ENCODE results near the gene CFAP46. TPM values are rescaled to one million over a fixed set of nuclear protein-coding genes. Genes with fewer than 3 reads are reported as not detected.

CFAP46 gene
- total RNA-seq, 6 experiments from 2014 or later: 0.31 to 1.4 (median 0.32) TPM; not detected in 1

DNA sequence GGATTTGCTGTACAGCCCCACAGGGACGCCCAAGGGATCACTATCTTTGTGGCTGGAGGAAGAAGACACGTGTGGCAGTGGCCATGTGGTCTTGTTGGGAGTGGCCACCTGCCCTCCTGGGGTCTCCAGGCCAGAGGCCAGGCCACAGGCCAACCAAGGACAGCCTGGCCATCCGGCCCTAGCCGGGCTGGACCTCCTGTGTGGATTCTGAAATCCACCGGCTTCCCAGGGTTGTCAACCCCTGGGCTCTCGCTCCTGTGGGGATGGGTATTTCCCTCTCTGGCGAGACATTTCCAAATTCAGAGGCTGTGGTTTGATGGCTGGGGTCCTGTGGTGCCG lies 31.5 kb upstream of the CFAP46 start:
- Mint-ChIP-seq H3K27me3 (ENCODE audit: insufficient read depth) (peaks cover 21% of the 10 kb centered on the region), H3K4me1 (ENCODE audit: low read depth) (no peaks in the 10 kb centered on the region), H3K9me3 (no peaks in the 10 kb centered on the region), H3K27ac (no peak overlapping the region), H3K4me3 (no peak overlapping the region), H3K36me3 (ENCODE audit: low read depth) (no peaks in the 10 kb centered on the region)
- TF ChIP-seq, protein P1, sequence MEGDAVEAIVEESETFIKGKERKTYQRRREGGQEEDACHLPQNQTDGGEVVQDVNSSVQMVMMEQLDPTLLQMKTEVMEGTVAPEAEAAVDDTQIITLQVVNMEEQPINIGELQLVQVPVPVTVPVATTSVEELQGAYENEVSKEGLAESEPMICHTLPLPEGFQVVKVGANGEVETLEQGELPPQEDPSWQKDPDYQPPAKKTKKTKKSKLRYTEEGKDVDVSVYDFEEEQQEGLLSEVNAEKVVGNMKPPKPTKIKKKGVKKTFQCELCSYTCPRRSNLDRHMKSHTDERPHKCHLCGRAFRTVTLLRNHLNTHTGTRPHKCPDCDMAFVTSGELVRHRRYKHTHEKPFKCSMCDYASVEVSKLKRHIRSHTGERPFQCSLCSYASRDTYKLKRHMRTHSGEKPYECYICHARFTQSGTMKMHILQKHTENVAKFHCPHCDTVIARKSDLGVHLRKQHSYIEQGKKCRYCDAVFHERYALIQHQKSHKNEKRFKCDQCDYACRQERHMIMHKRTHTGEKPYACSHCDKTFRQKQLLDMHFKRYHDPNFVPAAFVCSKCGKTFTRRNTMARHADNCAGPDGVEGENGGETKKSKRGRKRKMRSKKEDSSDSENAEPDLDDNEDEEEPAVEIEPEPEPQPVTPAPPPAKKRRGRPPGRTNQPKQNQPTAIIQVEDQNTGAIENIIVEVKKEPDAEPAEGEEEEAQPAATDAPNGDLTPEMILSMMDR (IDR thresholded peaks at IDR 0.05): no peak
- no peak for DNase-seq

DNA sequence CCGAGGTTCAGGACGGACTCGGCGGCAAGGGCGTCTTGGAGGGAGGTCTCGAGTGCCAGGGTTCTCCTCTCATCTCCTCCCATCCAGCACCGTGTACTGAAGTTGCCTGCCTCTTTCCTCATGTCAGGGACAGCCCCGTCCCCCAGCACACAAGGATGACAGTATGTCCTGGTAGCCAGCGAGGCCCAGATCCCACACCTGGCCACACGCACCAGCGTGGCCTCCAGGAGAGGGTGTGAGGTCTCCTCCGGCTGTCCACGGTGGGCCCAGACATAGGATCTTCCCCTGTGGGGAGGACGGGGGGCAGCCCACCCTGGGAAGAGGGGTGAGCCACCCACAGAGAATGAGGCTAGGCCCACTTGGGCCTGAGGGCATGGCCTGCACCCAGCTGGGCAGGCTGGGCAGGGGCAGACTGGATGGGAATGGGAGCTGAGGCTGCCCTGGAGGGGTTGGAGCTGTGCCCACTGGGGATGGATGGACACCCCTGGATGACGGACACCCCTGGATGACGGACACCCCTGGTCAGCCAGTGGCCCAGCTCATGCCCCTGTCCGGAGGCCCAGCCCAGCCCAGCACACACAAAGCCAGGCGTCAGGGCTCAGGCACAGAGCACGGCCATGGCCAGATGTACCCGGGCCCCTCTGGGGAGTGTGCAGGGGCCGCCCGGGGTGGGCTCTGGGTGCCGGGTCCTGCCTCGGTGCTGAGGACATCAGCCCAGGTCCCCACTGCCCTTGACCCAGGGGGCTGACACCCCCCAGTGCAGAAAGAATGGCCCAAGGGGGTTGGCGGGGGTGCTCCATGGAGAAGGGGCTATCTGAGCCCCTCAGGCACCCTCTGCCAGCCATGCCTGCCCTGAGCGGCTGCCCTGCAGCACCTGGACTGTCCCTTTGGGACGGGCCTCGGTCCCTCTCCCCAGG lies 30.9 kb upstream of the CFAP46 start:
- no peak for DNase-seq
- Mint-ChIP-seq H3K4me3 (no peak overlapping the region), H3K27me3 (ENCODE audit: insufficient read depth) (peaks cover 19% of the 10 kb centered on the region), H3K27ac (no peak overlapping the region), H3K36me3 (ENCODE audit: low read depth) (no peaks in the 10 kb centered on the region), H3K9me3 (no peaks in the 10 kb centered on the region), H3K4me1 (ENCODE audit: low read depth) (no peaks in the 10 kb centered on the region)
- TF ChIP-seq, protein P1 (IDR thresholded peaks at IDR 0.05): no peak

- no peaks in the 10 kb centered on the region for H3K4me1 Mint-ChIP-seq (ENCODE audit: low read depth)
- H3K27ac Mint-ChIP-seq: no peak overlapping the region
- H3K9me3 Mint-ChIP-seq: no peaks in the 10 kb centered on the region
- no peak overlapping the region for H3K4me3 Mint-ChIP-seq
- no peak for DNase-seq
- H3K27me3 Mint-ChIP-seq (ENCODE audit: insufficient read depth): peaks cover 24% of the 10 kb centered on the region
- H3K36me3 Mint-ChIP-seq (ENCODE audit: low read depth): no peaks in the 10 kb centered on the region
- TF ChIP-seq, protein P1 (IDR thresholded peaks at IDR 0.05): no peak
Observed at GRCh38 chr10:132972149-132972985, 30.0 kb upstream of the CFAP46 start.

DNA sequence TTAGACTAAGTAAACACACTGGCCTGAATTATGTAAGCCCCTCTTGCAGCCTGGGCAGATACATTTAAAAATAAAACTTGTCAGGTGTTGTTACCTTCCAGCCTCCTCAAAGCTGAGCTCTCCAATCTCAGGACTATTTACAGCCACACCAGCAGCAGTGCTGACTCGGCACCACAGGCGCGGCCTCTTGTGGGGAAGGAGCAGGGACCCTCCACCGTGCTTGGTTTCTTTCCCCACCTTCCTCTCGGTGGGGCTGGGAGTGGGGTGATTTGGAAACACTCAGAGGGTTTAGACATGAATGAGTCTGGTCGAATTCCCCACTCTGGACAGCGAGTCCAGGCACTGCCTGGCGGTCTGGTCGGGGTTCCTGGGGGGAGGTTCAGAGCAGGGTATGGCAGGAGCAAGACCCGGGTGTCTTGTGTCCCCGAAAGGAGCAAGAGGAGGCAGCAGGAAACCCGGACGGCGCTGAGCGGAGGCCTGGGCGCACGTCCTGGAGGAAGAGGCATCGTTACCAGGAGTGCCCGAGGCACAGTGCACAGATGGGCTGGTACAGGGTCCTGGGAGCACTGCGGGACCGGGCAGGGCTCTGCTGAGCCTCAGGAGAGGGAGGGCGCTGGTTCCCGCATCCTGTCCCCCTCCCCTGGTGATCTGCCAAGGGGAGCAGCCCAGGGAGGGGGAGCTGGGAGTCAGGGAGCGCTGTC lies 29.2 kb upstream of the CFAP46 start:
- H3K4me3 Mint-ChIP-seq: no peak overlapping the region
- peaks cover 23% of the 10 kb centered on the region for H3K27me3 Mint-ChIP-seq (ENCODE audit: insufficient read depth)
- H3K36me3 Mint-ChIP-seq (ENCODE audit: low read depth): no peaks in the 10 kb centered on the region
- no peak for DNase-seq
- H3K4me1 Mint-ChIP-seq (ENCODE audit: low read depth): no peaks in the 10 kb centered on the region
- H3K9me3 Mint-ChIP-seq: no peaks in the 10 kb centered on the region
- TF ChIP-seq, protein P1 (IDR thresholded peaks at IDR 0.05): no peak
- no peak overlapping the region for H3K27ac Mint-ChIP-seq

- Mint-ChIP-seq H3K4me1 (ENCODE audit: low read depth) (no peaks in the 10 kb centered on the region), H3K4me3 (no peak overlapping the region), H3K27ac (no peak overlapping the region), H3K9me3 (no peaks in the 10 kb centered on the region), H3K36me3 (ENCODE audit: low read depth) (no peaks in the 10 kb centered on the region; the same call in 1 of the 2 replicates), H3K27me3 (ENCODE audit: insufficient read depth) (peaks cover 25% of the 10 kb centered on the region)
- TF ChIP-seq, protein P1 (IDR thresholded peaks at IDR 0.05): no peak
- no peak for DNase-seq
Observed at GRCh38 chr10:132970641-132971438, 28.5 kb upstream of the CFAP46 start.

Measured in HFFc6 (cell line).